Mesenchymal stem cell (in vitro differentiated cells and primary cell): ENCODE data around the gene ZIK1.

ENCODE experiments used
- DNase-seq: peaks from one replicate; pipeline ENCODE4 v3.0.0-alpha.2; 2013
- H2AFZ ChIP-seq: one replicate; pipeline ENCODE4 v1.6.1; 2013; ENCODE audit warnings: low read depth, mild to moderate bottlenecking, control low read depth, inconsistent platforms, low read length, moderate library complexity
- H2AK5ac ChIP-seq: 2 replicates; pipeline ENCODE4 v1.6.1; 2013; ENCODE audit warnings: low read length, moderate library complexity, mild to moderate bottlenecking, inconsistent platforms; ENCODE audit not compliant: severe bottlenecking
- H2BK120ac ChIP-seq: one replicate; pipeline ENCODE4 v1.6.1; 2013; ENCODE audit warnings: low read depth, mild to moderate bottlenecking, inconsistent platforms, low read length, moderate library complexity
- H2BK12ac ChIP-seq, 2 experiments: one replicate each; pipeline ENCODE4 v1.6.1; 2013; ENCODE audit warnings: inconsistent platforms in 2 of 2, low read length in 2 of 2, mild to moderate bottlenecking in 2 of 2, moderate library complexity in 2 of 2, control low read depth in 1 of 2
- H2BK15ac ChIP-seq: one replicate; pipeline ENCODE4 v1.6.1; 2013; ENCODE audit warnings: mild to moderate bottlenecking, low read depth, inconsistent platforms; ENCODE audit not compliant: poor library complexity, severe bottlenecking
- H2BK5ac ChIP-seq: 2 replicates; pipeline ENCODE4 v1.6.1; 2013; ENCODE audit warnings: low read depth, mild to moderate bottlenecking, low read length, control low read depth, inconsistent platforms; ENCODE audit not compliant: poor library complexity, severe bottlenecking
- H3K14ac ChIP-seq, 2 experiments: one replicate each; pipeline ENCODE4 v1.6.1; 2013; ENCODE audit warnings: inconsistent platforms in 2 of 2, low read length in 2 of 2, control low read depth in 1 of 2, mild to moderate bottlenecking in 1 of 2, moderate library complexity in 1 of 2
- H3K18ac ChIP-seq, 2 experiments: one replicate each; pipeline ENCODE4 v1.6.1; 2013; ENCODE audit warnings: inconsistent platforms in 2 of 2, low read length in 2 of 2, control low read depth in 1 of 2, low read depth in 1 of 2, mild to moderate bottlenecking in 1 of 2
- H3K23ac ChIP-seq, 2 experiments: one replicate each; pipeline ENCODE4 v1.6.1; 2013; ENCODE audit warnings: inconsistent platforms in 2 of 2, low read length in 2 of 2, mild to moderate bottlenecking in 2 of 2, moderate library complexity in 2 of 2, control low read depth in 1 of 2
- H3K27ac ChIP-seq: 2 replicates; pipeline ENCODE4 v1.5.1; 2013; ENCODE audit warnings: mild to moderate bottlenecking, moderate library complexity, low read length, control low read depth, inconsistent platforms; ENCODE audit not compliant: poor library complexity, severe bottlenecking
- H3K27me3 ChIP-seq, 2 experiments: 2 replicates each; pipeline versions ENCODE4 v1.6.1 to v1.7.0; 2013; ENCODE audit warnings: low read length in 2 of 2, mild to moderate bottlenecking in 2 of 2, moderate library complexity in 2 of 2, control low read depth in 1 of 2, inconsistent platforms in 1 of 2; ENCODE audit not compliant: control insufficient read depth in 1 of 2, insufficient read depth in 1 of 2
- H3K36me3 ChIP-seq, 2 experiments: 2 replicates each; pipeline versions ENCODE4 v1.6.1 to v1.7.0; 2013; ENCODE audit warnings: low read length in 2 of 2, control low read depth in 1 of 2, inconsistent platforms in 1 of 2, low read depth in 1 of 2, mild to moderate bottlenecking in 1 of 2; ENCODE audit not compliant: insufficient read depth in 2 of 2, control insufficient read depth in 1 of 2
- H3K4ac ChIP-seq, 2 experiments: one replicate each; pipeline ENCODE4 v1.6.1; 2013; ENCODE audit warnings: inconsistent platforms in 2 of 2, low read length in 2 of 2, mild to moderate bottlenecking in 2 of 2, moderate library complexity in 2 of 2, control low read depth in 1 of 2, low read depth in 1 of 2
- H3K4me1 ChIP-seq: 2 replicates; pipeline ENCODE4 v1.6.1; 2013; ENCODE audit warnings: low read depth, low read length, control low read depth; ENCODE audit not compliant: control insufficient read depth, insufficient read depth
- H3K4me2 ChIP-seq: 2 replicates; pipeline ENCODE4 v1.6.1; 2013; ENCODE audit warnings: low read length, mild to moderate bottlenecking, inconsistent platforms; ENCODE audit not compliant: poor library complexity, severe bottlenecking
- H3K4me3 ChIP-seq, 2 experiments: 2 replicates each; pipeline versions ENCODE4 v1.5.1 to v1.7.0; 2013; ENCODE audit warnings: low read length in 2 of 2, mild to moderate bottlenecking in 2 of 2, control low read depth in 1 of 2, low read depth in 1 of 2; ENCODE audit not compliant: insufficient read depth in 1 of 2
- H3K79me1 ChIP-seq: replicated peaks from 2 replicates; pipeline ENCODE4 v1.6.1; 2013; ENCODE audit warnings: mild to moderate bottlenecking, control low read depth, low read length, inconsistent platforms; ENCODE audit not compliant: poor library complexity, severe bottlenecking
- H3K9ac ChIP-seq: 2 replicates; pipeline ENCODE4 v1.7.0; 2013; ENCODE audit warnings: mild to moderate bottlenecking, low read length, moderate library complexity
- H3K9me3 ChIP-seq: 2 replicates; pipeline ENCODE4 v1.7.0; 2013; ENCODE audit warnings: mild to moderate bottlenecking, low read length; ENCODE audit not compliant: control insufficient read depth
- H4K8ac ChIP-seq: one replicate; pipeline ENCODE4 v1.6.1; 2013; ENCODE audit warnings: inconsistent platforms, mild to moderate bottlenecking, low read length, moderate library complexity
- H4K91ac ChIP-seq: one replicate; pipeline ENCODE4 v1.6.1; 2013; ENCODE audit warnings: mild to moderate bottlenecking, low read length, inconsistent platforms
- WGBS: methylation state at CpG from one replicate; pipeline ENCODE4 v1.1.7; 2013; ENCODE audit warnings: mixed read lengths; 5-methylcytosine and 5-hydroxymethylcytosine counted together

ZIK1 gene

DNA sequence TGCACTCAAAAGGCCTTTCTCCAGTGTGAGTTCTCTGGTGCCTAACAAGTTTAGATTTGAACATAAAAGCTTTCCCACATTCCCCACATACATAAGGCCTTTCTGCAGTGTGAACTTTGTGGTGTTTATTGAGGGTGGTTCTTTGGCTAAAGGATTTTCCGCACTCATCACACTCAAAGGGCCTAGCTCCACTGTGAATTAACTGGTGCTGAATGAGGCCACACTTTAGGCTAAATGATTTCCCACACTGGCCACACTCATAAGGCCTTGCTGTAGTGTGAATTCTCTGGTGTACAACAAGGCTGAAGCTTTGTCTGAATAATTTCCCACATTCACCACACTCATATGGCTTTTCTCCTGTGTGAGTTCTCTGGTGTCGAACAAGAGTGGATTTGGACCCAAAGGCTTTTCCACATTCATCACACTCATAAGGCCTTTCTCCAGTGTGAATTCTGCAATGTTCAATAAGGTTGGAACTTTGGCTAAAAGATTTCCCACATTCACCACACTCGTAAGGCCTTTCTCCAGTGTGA, 11.5 kb upstream of the ZIK1 start:
- H2AK5ac ChIP-seq, result no peak overlapping the region
- no peak overlapping the region for H4K8ac ChIP-seq
- no peak overlapping the region for H2AFZ ChIP-seq
- H3K36me3 ChIP-seq, result peaks cover 68 to 70% of the 10 kb centered on the region in 2 experiments
- H3K4me2 ChIP-seq, result no peak overlapping the region
- H3K27me3 ChIP-seq, result no peaks in the 10 kb centered on the region
- no peak overlapping the region for H2BK5ac ChIP-seq
- peak overlapping the region in 1 of 2 experiments; percentile 53 for H3K4me3 ChIP-seq
- no peak overlapping the region for H3K18ac ChIP-seq
- peaks cover 97% of the 10 kb centered on the region for H3K9me3 ChIP-seq
- no peak overlapping the region for H3K14ac ChIP-seq
- H3K4me1 ChIP-seq, result no peaks in the 10 kb centered on the region
- H2BK120ac ChIP-seq, result no peak overlapping the region
- no peak overlapping the region for H3K23ac ChIP-seq
- H3K79me1 ChIP-seq, result peaks cover 36% of the 10 kb centered on the region
- no peak overlapping the region for H3K27ac ChIP-seq
- H3K9ac ChIP-seq, result no peak overlapping the region
- H2BK15ac ChIP-seq, result no peak overlapping the region
- H3K4ac ChIP-seq, result no peak overlapping the region
- no peak overlapping the region for H4K91ac ChIP-seq
- WGBS, result 100% methylated on average over 1 of the region's 3 CpGs
- no peak overlapping the region for H2BK12ac ChIP-seq
- DNase-seq, result no peak

DNA sequence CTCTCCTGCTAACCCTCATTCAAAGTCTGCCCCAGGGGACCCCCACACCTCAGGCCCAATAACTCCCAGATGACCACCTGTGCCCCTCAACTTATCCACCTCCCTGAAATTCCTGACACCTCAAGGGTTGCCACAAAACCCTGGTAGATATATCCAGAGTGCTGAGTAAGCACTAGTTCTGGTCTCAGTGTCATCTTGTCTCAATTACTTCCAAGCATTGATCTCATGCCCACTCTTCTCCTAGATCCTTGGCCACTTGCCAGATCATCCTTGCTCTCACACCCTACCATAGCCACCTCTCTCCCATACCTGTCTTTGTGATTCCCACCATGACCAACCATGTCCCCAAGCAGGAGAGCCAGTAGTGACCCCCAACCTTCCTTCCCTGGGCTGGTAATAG, 7.3 kb upstream of the ZIK1 start:
- no peak overlapping the region for H3K9ac ChIP-seq
- H4K8ac ChIP-seq, result no peak overlapping the region
- no peak overlapping the region for H2AK5ac ChIP-seq
- no peak overlapping the region for H3K4me2 ChIP-seq
- no peak overlapping the region for H2AFZ ChIP-seq
- no peak overlapping the region for H2BK120ac ChIP-seq
- H3K4ac ChIP-seq, result no peak overlapping the region
- no peak overlapping the region for H2BK12ac ChIP-seq
- peaks cover 4% of the 10 kb centered on the region for H3K4me1 ChIP-seq
- no peak overlapping the region for H4K91ac ChIP-seq
- H3K27me3 ChIP-seq, result no peaks in the 10 kb centered on the region
- H3K36me3 ChIP-seq, result peaks cover 55 to 60% of the 10 kb centered on the region in 2 experiments
- H3K79me1 ChIP-seq, result peaks cover 41% of the 10 kb centered on the region
- peaks cover 61% of the 10 kb centered on the region for H3K9me3 ChIP-seq
- H3K18ac ChIP-seq, result no peak overlapping the region
- no peak overlapping the region for H2BK5ac ChIP-seq
- H2BK15ac ChIP-seq, result no peak overlapping the region
- H3K14ac ChIP-seq, result no peak overlapping the region
- H3K27ac ChIP-seq, result no peak overlapping the region
- DNase-seq, result no peak
- H3K4me3 ChIP-seq, result peak overlapping the region in 1 of 2 experiments; percentile 91
- no peak overlapping the region for H3K23ac ChIP-seq

DNA sequence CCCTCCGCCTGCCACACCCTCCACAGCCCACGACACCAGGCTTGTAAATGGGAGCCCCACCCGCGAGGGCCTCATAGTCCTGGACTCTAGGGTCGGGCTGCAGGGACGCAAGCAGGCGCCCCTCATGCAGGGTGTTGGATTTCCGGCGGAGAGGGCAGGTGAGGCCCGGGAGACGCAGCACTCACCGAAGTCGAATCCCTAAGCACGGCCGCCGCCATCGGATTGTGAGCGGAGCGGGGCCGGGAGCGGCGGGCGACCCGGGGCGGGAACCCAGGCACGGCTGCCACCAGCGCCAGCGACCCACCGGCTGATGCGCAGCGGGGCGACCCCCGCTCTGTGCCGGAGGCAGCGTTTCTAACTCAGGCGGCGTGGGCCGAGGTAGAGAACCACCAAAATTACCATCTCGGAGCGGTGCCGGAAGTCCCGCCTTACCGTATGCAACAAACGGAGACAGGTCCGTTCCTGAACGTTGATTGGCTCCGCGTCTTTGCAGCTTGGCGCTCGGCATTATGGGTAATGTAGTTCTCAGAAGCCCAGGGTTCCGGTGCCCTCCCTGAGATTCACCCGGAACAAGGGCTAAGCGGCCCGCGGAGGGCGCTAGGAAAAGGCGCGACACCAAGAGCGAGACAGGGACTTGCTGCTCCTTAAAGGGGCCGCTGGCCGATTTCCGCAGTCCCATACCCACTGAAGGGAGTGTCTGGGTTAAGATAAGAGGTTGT, 5.3 kb upstream of the ZIK1 start, which contains the start of gene ZNF416:
Gene ZNF416 (minus strand): TSS at position 425 of the 719 bp plus-strand sequence. CDS start 207 bp downstream, at position 218.
- peak within 1 kb of the TSS; percentile 62 for H4K8ac ChIP-seq
- H3K36me3 ChIP-seq, result peaks cover 36 to 40% of the 10 kb centered on the region in 2 experiments
- H3K4ac ChIP-seq, result peak within 1 kb of the TSS; percentile 68 to 77
- H3K79me1 ChIP-seq, result peaks cover 40% of the 10 kb centered on the region
- no peak within 1 kb of the TSS for H2BK120ac ChIP-seq
- DNase-seq, result peak; percentile 98
- H3K23ac ChIP-seq, result peak within 1 kb of the TSS in 1 of 2 experiments; percentile 48
- H3K4me1 ChIP-seq, result peaks cover 7% of the 10 kb centered on the region
- H2BK12ac ChIP-seq, result no peak within 1 kb of the TSS
- no peak within 1 kb of the TSS for H3K27ac ChIP-seq
- H3K4me2 ChIP-seq, result peak within 1 kb of the TSS; percentile 77
- no peak within 1 kb of the TSS for H2BK5ac ChIP-seq
- H3K4me3 ChIP-seq, result peak within 1 kb of the TSS; percentile 91 to 93
- H2AK5ac ChIP-seq, result no peak within 1 kb of the TSS
- H2AFZ ChIP-seq, result peak within 1 kb of the TSS; percentile 88
- WGBS, result under 1% methylated on average over 62 of the region's 62 CpGs
- peaks cover 45% of the 10 kb centered on the region for H3K9me3 ChIP-seq
- peak within 1 kb of the TSS in 1 of 2 experiments; percentile 96 for H3K14ac ChIP-seq
- peak within 1 kb of the TSS; percentile 56 for H4K91ac ChIP-seq
- H2BK15ac ChIP-seq, result peak within 1 kb of the TSS; percentile 49
- H3K27me3 ChIP-seq, result no peaks in the 10 kb centered on the region
- H3K18ac ChIP-seq, result peak within 1 kb of the TSS; percentile 79 to 87
- peak within 1 kb of the TSS; percentile 90 for H3K9ac ChIP-seq

DNA sequence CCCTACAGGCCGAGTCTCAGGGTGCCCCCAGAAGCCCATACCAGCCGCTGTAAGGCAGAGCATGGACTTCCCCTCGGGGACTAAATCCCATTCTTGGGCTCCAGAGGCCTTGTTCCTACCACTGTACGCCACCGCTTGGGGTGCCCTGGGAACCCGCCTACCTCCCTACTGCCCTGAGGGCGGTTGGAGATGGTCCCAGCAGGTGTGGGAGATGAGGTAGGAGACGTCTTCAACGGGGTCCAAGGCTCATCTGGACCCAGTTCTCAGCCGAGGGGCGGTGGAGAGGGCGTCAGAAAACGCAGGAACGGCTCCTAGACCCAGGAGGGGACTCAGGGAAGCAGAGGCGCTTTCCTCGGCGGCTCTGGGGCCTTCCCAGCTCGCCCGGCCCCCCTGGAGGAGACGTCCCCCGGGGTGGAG, 833 bp upstream of the ZIK1 start:
- H2BK120ac ChIP-seq, result peak overlapping the region; percentile 2
- H3K36me3 ChIP-seq, result peaks cover 5 to 8% of the 10 kb centered on the region in 2 experiments
- H3K14ac ChIP-seq, result no peak overlapping the region
- peaks cover 11% of the 10 kb centered on the region for H3K4me1 ChIP-seq
- no peak overlapping the region for H3K27ac ChIP-seq
- no peak overlapping the region for H2BK5ac ChIP-seq
- DNase-seq, result no peak
- H3K23ac ChIP-seq, result no peak overlapping the region
- H3K4me2 ChIP-seq, result no peak overlapping the region
- H4K8ac ChIP-seq, result peak overlapping the region; percentile 98
- H3K4ac ChIP-seq, result peak overlapping the region in 1 of 2 experiments; percentile 95
- H4K91ac ChIP-seq, result peak overlapping the region; percentile 85
- peak overlapping the region in 1 of 2 experiments; percentile 93 for H3K4me3 ChIP-seq
- H2AFZ ChIP-seq, result peak overlapping the region; percentile 95
- H3K18ac ChIP-seq, result peak overlapping the region in 1 of 2 experiments; percentile 60
- H3K79me1 ChIP-seq, result peaks cover 22% of the 10 kb centered on the region
- H3K9ac ChIP-seq, result peak overlapping the region; percentile 86
- no peak overlapping the region for H2BK15ac ChIP-seq
- H2AK5ac ChIP-seq, result no peak overlapping the region
- no peaks in the 10 kb centered on the region for H3K27me3 ChIP-seq
- 66% methylated on average over 21 of the region's 21 CpGs for WGBS
- no peak overlapping the region for H2BK12ac ChIP-seq
- H3K9me3 ChIP-seq, result peaks cover 23% of the 10 kb centered on the region
